Measurements from ENCODE around the gene STAM.

GRCh38 chr10:17643755-17644484 is at the start of gene STAM:
- TF ChIP-seq CTCF (conservative IDR thresholded peaks at IDR 0.05) (no peak), EZH2 (IDR thresholded peaks at IDR 0.05; ENCODE audit: low read depth) (no peak)
